PFSK-1 (cell line): ENCODE measurements around the gene RARB.

Experiments
- FOXP2 ChIP-seq: optimal IDR thresholded peaks from 2 replicates; pipeline ENCODE3; 2011; ENCODE audit warnings: borderline replicate concordance, control low read depth, inconsistent platforms; ENCODE audit not compliant: insufficient read depth; ENCODE audit errors: extremely low read length, extremely low read depth
- POLR2AphosphoS5 ChIP-seq: IDR thresholded peaks from 2 replicates; pipeline ENCODE4 v1.6.1; 2012; ENCODE audit warnings: low read depth, mild to moderate bottlenecking, control low read depth, low read length, moderate library complexity
- SIN3A ChIP-seq: IDR thresholded peaks from 2 replicates; pipeline ENCODE4 v1.6.1; 2012; ENCODE audit warnings: mild to moderate bottlenecking, low read length, moderate library complexity, borderline replicate concordance; ENCODE audit not compliant: insufficient read depth
- TAF1 ChIP-seq: IDR thresholded peaks from 2 replicates; pipeline ENCODE4 v1.6.1; 2012; ENCODE audit warnings: low read length, control low read depth, borderline replicate concordance; ENCODE audit not compliant: insufficient read depth
- TF ChIP-seq, protein P1 (sequence below), 2 experiments: IDR thresholded peaks; 2 replicates each; pipeline versions ENCODE4 v1.6.1 to v1.8.0; 2011 to 2012; ENCODE audit warnings: low read depth in 2 of 2, low read length in 2 of 2, control low read depth in 1 of 2, inconsistent platforms in 1 of 2, mild to moderate bottlenecking in 1 of 2, moderate library complexity in 1 of 2; ENCODE audit not compliant: insufficient read depth in 1 of 2

RARB gene

DNA sequence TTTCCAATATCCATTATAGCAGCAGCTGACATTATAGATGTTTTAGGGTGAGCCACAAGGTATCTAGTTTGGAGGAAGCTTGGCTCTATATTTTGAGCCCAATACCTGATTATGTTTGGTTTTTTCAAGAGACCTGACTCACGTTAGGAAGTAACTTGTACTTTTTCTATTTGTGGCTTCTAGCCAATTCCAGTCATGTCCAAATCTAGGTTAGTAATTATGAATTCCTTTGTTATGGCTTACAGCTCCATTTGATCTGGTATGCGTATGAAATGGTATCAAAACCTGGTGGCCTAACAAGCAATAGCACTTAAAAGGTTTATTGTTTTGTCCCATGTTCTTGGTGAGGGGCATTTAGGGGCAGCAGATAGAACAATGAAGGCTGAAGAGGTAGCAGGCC, 120.8 kb downstream of the RARB start:
- TF ChIP-seq, protein P1, sequence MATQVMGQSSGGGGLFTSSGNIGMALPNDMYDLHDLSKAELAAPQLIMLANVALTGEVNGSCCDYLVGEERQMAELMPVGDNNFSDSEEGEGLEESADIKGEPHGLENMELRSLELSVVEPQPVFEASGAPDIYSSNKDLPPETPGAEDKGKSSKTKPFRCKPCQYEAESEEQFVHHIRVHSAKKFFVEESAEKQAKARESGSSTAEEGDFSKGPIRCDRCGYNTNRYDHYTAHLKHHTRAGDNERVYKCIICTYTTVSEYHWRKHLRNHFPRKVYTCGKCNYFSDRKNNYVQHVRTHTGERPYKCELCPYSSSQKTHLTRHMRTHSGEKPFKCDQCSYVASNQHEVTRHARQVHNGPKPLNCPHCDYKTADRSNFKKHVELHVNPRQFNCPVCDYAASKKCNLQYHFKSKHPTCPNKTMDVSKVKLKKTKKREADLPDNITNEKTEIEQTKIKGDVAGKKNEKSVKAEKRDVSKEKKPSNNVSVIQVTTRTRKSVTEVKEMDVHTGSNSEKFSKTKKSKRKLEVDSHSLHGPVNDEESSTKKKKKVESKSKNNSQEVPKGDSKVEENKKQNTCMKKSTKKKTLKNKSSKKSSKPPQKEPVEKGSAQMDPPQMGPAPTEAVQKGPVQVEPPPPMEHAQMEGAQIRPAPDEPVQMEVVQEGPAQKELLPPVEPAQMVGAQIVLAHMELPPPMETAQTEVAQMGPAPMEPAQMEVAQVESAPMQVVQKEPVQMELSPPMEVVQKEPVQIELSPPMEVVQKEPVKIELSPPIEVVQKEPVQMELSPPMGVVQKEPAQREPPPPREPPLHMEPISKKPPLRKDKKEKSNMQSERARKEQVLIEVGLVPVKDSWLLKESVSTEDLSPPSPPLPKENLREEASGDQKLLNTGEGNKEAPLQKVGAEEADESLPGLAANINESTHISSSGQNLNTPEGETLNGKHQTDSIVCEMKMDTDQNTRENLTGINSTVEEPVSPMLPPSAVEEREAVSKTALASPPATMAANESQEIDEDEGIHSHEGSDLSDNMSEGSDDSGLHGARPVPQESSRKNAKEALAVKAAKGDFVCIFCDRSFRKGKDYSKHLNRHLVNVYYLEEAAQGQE (IDR thresholded peaks at IDR 0.05; ENCODE audit: insufficient read depth in 1 of 2, low read depth in 2 of 2, low read length in 2 of 2) = no peak
- TF ChIP-seq TAF1 = no peak
- TF ChIP-seq FOXP2 = no peak
- no peak for TF ChIP-seq SIN3A
- no peak for TF ChIP-seq POLR2AphosphoS5

DNA sequence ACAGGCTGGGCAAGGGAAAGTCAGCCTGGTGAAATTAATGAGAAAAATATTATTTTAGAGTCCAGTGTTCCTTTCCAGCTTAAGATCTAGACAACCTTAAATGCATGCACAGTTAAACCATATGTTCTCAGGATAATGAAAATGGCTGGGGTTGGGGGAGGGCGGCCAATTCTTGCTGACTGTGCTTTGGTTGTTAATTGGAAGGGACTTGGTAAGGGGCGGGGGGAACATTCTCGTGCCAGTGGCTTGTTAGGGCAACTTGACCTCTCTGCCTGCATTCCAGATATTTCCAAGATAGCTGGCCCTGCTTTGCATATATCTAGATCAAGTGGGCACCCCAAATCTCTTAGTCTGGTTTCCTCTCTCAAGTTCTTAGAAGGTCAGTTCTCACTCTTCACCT, 124.2 kb downstream of the RARB start:
- TF ChIP-seq, protein P1 (IDR thresholded peaks at IDR 0.05; ENCODE audit: insufficient read depth in 1 of 2, low read depth in 2 of 2, low read length in 2 of 2) = no peak
- TF ChIP-seq POLR2AphosphoS5 (no peak), FOXP2 (no peak), TAF1 (no peak), SIN3A (no peak)

DNA sequence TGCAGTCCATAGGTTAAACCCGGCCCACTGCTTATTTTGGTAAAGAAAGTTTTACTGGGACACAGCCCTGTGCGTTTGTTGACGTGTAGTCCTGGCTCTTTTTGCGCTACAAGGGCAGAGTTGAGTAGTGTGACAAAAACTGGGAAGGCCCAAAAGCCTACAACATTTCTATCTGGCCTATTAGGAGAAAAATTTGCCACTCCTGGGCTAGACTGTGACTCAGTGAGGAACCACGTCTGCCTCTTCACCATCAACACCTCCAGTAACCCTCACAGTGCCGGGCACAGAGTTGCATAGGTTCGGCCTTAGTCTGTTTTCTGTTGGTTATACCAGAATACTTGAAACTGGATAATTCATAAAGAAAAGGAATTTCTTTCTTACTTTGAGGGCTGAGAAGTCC, 126.3 kb downstream of the RARB start:
- TF ChIP-seq, protein P1 (IDR thresholded peaks at IDR 0.05; ENCODE audit: insufficient read depth in 1 of 2, low read depth in 2 of 2, low read length in 2 of 2) = no peak

DNA sequence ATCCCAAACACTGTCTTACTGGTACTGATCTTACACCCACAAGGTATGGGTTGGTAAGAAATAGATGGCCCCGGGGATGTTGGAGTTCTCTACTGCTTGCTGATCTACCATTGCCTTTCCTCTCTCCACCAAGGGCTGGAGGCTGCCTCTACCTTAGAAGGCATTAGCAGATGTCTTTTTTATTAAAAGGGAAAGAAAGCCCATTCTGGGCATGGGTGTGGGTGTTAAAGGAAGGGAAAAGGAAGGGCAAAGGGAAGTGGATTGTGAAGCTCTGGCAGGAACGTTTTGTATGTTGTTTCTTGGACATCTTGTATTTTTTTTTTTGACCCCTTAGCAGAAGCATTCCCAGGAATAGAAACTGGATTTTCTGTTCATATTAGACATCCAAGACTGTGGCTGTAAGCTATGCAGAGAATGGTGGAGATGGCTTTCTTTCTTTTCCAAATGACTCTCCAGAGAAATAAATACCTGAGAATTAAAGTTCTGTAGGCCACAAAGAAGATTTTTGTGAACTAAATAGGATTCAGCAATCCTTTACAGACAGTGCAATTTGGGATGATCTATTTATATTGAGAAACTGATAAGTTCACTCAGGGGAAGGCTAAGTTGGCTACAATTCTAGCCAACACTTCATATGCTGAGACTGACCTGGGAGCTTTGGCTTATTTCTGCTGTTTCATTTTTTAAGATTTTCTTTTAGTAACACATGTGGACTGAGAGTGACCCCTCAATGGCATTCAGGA, 127.8 kb downstream of the RARB start:
- TF ChIP-seq SIN3A = no peak
- TF ChIP-seq TAF1 = no peak
- TF ChIP-seq FOXP2 = no peak
- no peak for TF ChIP-seq POLR2AphosphoS5
- TF ChIP-seq, protein P1 (IDR thresholded peaks at IDR 0.05; ENCODE audit: insufficient read depth in 1 of 2, low read depth in 2 of 2, low read length in 2 of 2) = no peak

DNA sequence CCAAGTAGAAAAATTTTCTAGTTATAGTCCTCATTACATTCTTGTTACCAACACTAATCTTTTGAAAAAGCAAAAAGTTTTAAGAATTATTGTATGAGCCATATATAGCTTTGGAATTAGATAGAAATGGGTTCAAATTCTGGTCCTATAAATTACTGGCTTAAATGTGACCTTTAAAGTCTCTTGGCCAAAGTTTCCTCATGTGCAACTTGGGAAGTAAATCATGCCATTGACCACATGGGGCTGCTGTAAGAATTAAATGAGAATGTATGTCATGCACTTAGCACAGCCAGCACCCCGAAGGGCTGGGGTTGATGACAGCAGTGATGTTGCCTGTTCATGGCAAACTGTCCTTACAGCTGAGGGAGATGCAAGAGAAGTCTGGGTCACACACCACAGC, 128.4 kb downstream of the RARB start:
- TF ChIP-seq, protein P1 (IDR thresholded peaks at IDR 0.05; ENCODE audit: insufficient read depth in 1 of 2, low read depth in 2 of 2, low read length in 2 of 2) = no peak
- TF ChIP-seq POLR2AphosphoS5 = no peak
- TF ChIP-seq SIN3A = no peak
- no peak for TF ChIP-seq TAF1
- no peak for TF ChIP-seq FOXP2
